GM21717 (cell line): ENCODE measurements around the gene NEU4.
"Not testable (repeated sequence)": the region's sequence is repeated elsewhere in the genome, so short reads cannot be mapped to it uniquely, and the experiment has no call there.

Source experiments
- ATAC-seq: cut with Tn5 transposase; IDR thresholded peaks from one replicate; pipeline ENCODE4 v1.9.1; 2021; ENCODE audit warnings: mild to moderate bottlenecking, moderate library complexity; ENCODE audit not compliant: unreplicated experiment

NEU4 gene

GRCh38 chr2:241823531-241824437, 14.8 kb downstream of the NEU4 start:
- ATAC-seq: not testable (repeated sequence)

- no peak for ATAC-seq
These were observed 18.4 kb downstream of the NEU4 start for GRCh38 chr2:241827394-241827793.

- no peak for ATAC-seq
These were observed 24.2 kb downstream of the NEU4 start for GRCh38 chr2:241833101-241833663.

GRCh38 chr2:241833756-241834526, 24.9 kb downstream of the NEU4 start:
- not testable (repeated sequence) for ATAC-seq

GRCh38 chr2:241834527-241835210, 25.7 kb downstream of the NEU4 start:
- no peak for ATAC-seq

GRCh38 chr2:241835611-241836010, 26.6 kb downstream of the NEU4 start:
- ATAC-seq: no peak

GRCh38 chr2:241836292-241836691, 27.3 kb downstream of the NEU4 start:
- ATAC-seq: no peak

- no peak for ATAC-seq
These were observed 28.4 kb downstream of the NEU4 start for GRCh38 chr2:241837197-241837965.

GRCh38 chr2:241841181-241842066, 32.4 kb downstream of the NEU4 start:
- ATAC-seq: no peak

- no peak for ATAC-seq
These were observed 33.0 kb downstream of the NEU4 start for GRCh38 chr2:241842067-241842415.

- ATAC-seq: no peak
These were observed 33.7 kb downstream of the NEU4 start for GRCh38 chr2:241842620-241843211.

GRCh38 chr2:241843321-241844065, 34.5 kb downstream of the NEU4 start:
- peak; percentile 7 for ATAC-seq

GRCh38 chr2:241844066-241844728, 35.2 kb downstream of the NEU4 start:
- ATAC-seq: peak; percentile 69

- no peak for ATAC-seq
These were observed 36.0 kb downstream of the NEU4 start for GRCh38 chr2:241844831-241845578.

- ATAC-seq: no peak
These were observed 37.4 kb downstream of the NEU4 start for GRCh38 chr2:241846406-241846805.

- ATAC-seq: no peak
These were observed 40.0 kb downstream of the NEU4 start for GRCh38 chr2:241848761-241849615.
